ENCODE measurements around the gene DDX19B.

DDX19B gene

GRCh38 chr16:70364399-70364798 is 65.4 kb downstream of the DDX19B start:
- DNase-seq: no peak

- peak; percentile 49 to 51 for DNase-seq
These were observed 71.2 kb downstream of the DDX19B start for GRCh38 chr16:70370145-70370544.

DNA sequence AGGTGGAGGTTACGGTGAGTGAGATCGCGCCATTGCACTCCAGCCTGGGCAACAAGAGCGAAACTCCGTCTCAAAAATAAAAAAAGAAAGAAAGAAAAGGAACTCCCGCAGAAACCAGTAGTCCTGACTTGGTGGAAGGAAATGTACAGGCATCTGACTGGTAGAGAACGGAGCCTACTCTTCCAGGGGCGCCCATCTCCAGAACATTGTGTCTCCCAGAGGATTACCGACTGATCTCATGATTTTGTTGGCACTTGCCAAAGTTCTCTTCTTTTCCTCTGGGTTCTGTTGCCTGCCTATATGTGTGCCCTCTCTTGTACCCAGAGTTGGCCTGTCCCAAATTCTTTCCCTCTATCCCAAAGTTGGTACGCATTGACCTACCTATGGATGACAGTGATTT is 71.9 kb downstream of the DDX19B start:
- no peak for DNase-seq

DNA sequence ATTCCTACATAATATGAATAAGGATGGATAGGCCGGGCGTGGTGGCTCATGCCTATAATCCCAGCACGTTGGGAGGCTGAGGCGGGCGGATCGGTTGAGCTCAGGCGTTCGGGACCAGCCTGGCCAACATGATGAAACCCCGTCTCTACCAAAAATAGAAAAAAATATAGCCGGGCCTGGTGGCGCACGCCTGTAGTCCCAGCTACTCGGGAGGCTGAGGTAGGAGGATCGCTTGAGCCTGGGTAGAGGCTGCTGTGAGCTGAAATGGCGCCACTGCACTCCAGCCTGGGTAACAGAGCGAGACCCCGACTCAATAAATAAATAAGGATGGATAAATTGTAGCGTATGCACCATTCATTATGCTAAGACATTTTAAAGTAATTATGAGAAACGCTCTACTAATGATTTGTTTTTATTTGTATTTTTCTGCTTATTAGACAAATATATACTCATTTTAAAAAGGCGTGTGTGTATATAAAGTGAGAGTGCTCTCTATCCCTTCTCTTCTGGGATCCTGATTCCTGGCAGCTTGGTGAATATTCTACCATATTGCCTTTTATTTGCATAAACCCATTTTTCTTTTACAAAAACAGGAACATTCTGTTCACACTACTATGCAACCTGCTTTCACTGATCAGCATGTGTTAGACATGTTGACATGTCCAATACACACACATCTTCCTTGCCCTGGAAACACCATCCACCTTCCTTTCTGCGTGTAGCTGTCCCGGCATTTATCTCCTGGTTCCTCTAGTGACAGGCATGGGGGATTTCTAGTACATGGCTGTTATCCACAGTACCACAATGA is 74.1 kb downstream of the DDX19B start:
- DNase-seq: no peak

DNA sequence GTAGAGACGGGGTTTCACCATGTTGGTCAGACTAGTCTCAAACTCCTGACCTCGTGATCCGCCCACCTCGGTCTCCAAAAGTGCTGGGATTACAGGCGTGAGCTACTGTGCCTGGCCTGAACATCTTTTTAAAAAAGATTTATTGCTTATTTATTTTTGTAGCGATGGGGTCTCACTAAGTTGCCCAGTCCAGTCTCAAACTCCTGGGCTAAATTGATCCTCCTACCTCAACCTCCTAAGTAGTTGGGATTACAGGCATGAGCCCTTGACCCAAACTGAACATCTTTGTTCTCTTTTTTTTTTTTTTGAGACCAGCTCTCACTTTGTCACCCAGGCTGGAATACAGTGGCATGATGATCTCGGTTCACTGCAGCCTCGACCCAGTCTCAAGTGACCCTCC is 75.2 kb downstream of the DDX19B start:
- DNase-seq: no peak

DNA sequence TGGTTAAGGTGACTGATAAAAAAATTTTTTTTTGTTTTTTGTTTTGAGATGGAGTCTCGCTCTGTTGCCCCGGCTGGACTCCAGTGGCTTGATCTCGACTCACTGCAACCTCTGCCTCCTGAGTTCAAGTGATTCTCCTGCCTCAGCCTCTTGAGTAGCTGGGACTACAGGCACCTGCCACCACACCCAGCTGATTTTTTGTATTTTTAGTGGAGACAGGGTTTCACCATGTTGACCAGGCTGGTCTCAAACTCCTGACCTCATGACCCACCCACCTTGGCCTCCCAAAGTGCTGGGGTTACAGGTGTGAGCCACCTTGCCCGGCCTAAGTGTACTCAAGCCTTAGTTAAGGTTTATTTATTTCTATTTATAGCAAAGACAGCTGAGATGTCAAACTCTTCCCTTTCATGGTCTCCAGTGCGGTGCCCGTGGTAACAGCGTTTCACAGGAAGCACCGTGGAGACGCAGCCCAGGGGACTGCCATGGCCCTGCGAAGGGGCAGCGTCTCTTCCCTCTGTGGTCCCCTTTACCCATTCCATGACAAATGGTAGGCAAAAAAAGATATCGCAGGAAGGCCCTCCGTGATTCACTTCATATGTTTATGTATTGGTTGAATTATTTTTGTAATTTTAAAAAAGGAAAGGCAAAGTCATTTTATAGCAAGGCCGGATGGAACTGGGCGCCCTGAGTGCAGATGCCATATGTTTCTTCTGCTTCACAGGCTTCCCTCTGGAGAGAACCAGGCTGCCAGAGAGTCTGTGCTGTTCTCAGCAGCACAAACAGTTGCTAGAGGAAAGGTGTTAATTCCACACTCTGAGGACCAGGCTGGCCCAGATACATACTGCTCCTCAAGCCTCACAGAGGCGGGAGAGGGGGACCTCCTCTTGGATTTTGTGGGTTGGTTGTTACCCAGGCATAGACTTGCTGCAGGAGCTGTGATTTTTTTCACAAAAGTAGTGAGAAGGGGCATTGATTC is 76.9 kb downstream of the DDX19B start:
- DNase-seq: no peak

DNA sequence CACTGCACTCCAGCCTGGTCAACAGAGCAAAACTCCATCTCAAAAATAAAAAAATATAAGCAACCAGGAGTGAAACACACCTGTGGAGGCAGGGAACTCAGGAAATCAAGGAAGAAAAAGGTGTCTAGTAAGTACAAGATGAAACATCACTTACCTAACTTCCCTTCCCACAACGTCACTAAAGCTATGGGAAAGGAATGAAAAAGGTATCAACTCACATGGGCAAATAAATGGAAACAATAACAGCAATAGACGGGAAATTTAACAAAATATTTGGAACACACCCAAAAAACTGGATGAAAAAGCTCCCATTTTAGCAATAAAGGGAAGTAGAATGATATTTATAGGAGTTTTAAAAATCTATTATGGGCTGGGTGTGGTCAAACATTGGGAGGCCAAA is 78.8 kb downstream of the DDX19B start:
- no peak for DNase-seq

GRCh38 chr16:70378869-70379493 is 80.0 kb downstream of the DDX19B start:
- DNase-seq: no peak

GRCh38 chr16:70380248-70380918 is 81.4 kb downstream of the DDX19B start:
- peak; percentile 88 to 90 for DNase-seq

- peak; percentile 96 to 97 for DNase-seq
These were observed 82.1 kb downstream of the DDX19B start for GRCh38 chr16:70380919-70381603.

- DNase-seq: no peak
These were observed 82.8 kb downstream of the DDX19B start for GRCh38 chr16:70381604-70382342.

- DNase-seq: no peak
These were observed 84.5 kb downstream of the DDX19B start for GRCh38 chr16:70383421-70383960.
